SKM-1 (cell line): ENCODE data around the gene ATP2B3.
"Not testable (repeated sequence)": the region's sequence is repeated elsewhere in the genome, so short reads cannot be mapped to it uniquely, and the experiment has no call there.

Experiments used
- DNase-seq: peaks from one replicate; lab custom pipeline; 2025; ENCODE audit not compliant: unreplicated experiment; lab: John Stamatoyannopoulos, UW

Gene ATP2B3

DNA sequence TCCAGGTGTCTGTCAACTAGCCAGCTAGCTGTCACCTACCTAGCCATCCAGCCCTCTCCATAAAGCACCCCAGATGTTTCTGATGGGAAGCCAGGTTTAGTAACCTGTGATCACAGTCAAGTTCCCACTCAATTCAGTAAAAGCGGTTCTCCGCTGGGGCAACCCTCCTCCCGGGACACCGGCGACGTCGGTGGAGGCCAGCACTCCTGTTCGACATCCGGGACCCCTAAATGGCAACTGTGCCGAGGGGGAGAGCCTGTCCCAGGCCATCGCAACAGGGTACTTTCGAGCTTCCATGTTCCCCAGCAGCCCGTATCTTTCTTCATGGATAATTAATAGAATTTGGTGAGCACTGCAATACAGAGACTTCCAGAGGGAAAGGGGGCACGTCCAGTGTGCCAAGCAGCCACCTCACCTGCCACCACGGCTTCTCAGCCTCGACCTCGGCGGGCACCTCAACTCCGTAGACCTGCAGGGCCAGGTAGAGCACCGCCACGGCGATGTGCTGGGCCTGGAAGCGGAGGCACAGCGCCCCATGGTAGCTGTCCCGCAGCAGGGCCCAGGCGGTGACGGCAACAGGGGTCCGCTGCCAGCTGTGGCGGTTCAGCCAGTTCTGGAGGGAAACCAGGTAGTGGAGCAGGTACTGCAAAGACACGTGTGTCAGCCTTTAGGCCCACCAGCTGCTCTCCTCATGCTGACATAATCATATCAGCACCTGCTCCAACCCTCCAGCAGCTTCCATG lies 74.8 kb downstream of the ATP2B3 start:
- no peak for DNase-seq

DNA sequence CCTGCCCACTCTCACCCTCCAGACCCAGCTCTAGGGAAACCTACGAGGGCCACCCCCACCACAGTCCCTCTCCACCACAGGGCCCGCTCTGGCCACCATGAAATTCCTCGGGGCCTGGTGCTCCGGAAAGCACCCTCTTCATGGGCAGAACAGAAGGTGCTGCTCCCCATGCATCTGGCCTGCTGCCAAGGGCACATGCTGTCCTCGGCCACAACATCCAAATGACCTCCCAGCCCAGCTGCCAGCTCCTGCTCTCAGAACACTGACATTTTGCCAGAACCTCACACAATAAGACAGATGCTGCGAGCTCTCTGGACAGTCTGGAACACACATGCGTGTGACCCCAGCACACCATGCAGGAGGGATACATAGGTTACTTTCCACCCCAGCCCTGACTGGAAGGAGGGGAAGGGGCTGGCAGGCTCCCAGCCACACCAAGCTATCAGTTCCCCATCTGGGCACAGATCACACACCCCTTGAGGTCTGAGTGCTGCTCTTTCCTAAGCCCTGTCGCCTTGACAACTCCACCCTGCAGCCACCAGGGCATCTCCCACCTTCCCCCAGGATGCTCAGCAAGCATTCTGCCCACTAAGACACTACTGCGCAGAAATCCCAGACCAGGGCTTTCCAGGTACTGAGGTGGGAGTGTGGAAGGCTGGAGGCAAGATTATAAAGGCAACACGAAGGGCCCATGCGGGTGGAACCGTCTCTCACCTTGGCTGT lies 75.7 kb downstream of the ATP2B3 start:
- DNase-seq: no peak

DNA sequence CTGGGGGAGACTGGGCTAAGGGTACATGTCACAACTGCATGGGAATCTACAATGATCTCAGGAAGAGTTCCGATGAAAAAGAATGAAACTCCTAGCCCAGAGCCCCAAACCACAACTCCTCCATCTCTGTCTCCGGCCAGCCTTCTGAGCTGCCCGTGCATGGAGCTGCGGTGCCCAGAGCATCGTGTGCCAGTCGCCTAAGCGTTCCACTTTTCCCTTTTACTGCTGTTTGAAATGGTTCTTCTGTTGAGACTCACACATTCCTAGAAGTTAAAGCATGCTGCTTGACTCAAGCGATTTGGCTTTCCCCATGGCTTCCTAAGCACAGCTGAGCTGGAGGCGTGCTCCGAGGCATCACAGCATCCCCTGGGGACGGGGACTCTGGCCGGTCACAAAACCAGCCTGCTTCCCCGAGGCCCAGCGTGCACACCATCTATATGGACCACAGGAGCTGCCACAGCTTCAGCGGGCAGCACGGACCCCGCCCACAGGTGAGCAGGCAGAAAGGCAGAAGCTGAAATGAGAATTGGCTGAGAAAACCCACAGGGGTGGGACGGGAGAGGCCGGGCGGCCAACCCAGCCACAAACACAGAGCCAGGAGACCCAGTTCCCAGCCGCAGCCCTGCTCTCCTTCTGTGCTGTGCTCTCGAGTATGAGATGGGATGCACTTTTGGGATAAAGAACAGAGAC lies 76.5 kb downstream of the ATP2B3 start:
- no peak for DNase-seq

DNA sequence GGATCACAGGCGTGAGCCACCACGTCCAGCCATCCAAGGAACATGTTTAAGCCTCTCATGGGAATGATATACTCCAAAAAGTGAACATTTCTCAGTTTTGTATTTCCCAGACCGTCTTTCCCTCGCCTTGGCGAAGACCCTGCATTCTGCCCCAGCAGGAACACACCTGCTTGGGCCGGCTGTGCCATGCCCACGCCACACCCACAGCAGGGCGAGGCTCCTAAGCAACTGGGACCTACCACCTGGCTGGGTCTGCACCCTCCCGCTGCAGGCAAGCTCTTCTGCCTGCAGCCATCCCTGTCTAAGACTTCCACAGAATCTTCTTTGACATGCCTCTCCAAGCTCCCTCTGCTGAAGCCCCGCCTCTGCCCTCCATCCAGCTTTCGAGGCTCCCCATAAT lies 77.9 kb downstream of the ATP2B3 start:
- no peak for DNase-seq

DNA sequence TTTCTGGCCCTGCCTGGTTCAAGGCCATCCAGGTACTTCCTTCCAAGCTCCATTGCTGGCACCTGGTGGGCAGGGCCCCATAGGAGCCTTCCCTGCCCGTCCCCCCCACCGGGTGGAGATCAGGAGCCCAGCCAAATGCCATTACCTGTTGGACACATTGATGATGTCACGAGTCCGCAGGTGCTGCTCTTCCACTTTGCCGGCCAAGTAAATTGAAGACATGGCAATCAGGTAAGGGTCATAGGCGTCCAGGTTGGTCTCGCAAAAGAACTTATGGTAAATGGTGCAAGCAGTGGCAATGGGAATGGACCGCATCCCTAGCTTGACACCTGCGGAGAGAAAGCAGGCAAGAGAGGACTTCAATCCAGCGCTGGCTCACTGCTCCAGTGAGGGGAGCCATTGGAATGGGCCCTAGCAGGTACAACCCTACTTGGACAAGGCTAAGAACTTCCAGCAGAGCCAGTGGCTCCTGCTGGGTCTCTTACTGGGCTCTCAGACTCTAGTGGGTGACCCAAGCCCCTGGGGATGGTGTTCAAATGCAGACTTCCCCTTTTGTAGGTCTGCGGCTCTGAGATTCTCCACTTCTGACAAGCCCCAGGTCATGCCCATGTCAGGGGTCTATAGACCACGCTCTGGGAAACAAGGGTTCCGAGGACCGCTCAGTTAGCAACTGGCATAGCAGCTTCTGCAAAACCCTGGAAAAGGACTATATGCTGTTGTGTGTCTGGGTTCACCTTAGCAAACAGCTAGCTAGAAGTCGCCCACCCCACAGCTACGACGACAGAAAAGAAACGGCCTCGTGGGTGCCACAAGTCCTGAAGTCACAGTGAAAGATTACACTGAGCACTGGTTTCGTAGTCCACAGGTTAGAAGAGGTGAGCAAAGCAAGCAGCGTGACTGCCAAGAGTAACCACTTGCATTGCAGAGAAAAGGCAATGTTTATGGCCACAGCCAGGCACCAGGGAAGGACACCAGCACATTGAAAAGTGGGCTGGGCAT lies 78.7 kb downstream of the ATP2B3 start:
- no peak for DNase-seq

DNA sequence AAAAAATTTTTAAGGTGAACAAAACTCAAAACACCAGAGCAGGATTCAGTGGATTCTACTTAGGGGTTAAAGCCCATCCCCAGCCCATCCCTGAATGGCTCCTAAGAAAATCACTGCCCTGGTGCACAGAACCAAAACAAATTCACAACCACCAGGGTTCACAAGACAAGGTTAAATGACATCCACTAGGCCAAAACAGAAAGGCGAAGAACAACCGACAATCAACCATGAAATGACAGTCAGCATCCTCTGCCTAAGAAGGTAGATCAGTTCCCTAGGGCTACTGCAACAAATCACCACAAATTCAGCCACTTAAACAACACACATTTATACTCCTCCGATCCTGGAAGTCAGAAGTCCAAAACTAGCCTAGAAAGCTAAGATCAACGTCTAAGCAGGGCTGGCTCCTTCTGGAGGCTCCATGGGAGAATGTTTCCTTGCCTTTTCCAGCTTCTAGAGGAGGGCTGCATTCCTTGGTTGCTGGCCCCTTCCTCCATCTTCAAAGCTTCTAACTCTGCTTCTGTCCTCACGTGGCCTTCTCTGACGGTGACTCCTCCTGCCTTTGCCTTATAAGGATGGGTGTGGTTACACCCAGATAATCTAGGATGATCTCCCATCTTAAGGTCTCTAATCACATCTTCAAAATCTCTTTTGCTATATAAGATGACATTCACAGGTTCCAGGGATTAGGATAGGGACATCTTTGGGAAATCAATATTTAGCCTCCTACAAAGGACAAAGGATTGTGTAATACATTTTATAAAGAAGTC lies 79.7 kb downstream of the ATP2B3 start:
- no peak for DNase-seq

DNA sequence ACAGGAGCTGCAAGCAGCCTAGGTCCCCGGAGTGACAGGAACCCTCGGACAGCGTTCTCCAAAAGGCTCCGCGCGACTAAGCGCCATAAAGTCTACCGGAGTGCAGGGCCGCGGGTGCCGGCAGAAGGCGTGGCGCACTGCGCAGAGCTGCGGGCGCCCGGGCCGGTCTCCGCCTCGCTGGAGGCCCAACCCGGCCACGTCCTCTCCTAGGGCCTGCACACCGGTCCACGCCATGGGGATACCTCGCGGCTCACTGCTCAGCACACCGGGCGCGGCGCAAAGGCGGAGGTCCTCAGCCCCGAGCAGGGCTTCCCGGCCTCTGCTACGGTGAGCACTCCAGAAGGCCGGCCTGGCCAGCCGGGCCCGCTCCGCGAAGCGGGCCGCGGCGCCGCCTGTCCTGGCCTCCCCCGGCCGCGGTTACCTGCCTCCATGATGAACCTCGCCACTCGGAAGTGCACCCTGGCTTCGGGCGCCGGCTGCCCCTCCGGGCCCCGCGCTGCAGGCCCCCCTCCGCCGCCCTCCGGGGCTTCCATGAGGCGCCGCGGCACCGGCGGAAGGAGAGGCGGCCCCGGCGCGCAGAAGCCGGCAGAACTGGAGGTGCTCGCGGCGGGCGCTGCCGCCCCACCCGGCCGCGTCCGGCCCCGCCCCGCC lies 81.2 kb downstream of the ATP2B3 start, which contains the start of gene CCNQ:
Gene CCNQ, minus strand, starts transcription at position 599 of the 651 bp plus-strand sequence. Its CDS starts 66 bp downstream, at position 533.
- peak; percentile 50 for DNase-seq

DNA sequence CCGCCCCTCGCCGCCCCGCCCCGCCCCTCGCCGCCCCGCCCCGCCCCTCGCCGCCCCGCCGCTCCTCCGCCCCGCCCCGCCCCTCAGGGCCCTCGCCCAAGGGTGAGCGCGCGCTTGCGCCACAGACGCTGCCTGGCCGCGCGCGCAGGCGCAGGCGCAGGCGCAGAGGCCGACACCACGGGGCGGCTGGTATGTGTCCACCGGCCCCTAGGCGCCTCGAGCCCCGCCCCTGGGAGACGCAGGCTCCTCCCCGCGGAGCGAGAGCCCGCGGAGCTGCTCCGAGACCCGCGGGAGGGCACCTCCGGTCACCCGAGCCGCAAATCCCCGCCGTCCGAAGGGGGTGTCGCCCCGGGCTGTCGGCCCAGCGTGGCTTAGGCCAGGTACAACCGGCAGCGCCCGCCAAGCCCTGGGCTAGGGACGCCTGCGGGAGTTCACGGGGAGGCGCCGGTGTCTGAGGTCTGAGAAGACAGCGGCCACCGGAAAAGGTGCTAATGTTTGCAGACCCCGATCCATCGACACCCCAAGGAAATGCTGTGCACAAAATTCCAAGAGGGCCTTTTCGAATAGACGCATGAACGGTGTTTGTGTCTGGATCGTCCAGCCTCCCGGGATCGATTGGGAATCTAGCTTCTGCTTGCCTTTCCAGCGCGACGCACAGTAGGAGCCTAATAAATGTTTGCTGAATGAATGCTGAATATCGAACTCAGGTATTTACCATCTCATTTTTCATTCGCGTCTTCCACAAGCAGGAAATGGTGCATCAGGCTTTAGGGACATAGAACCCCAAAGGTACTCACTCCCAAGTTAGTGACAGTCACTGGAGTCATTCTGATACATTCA lies 82.0 kb downstream of the ATP2B3 start:
- DNase-seq: peak; percentile 50

DNA sequence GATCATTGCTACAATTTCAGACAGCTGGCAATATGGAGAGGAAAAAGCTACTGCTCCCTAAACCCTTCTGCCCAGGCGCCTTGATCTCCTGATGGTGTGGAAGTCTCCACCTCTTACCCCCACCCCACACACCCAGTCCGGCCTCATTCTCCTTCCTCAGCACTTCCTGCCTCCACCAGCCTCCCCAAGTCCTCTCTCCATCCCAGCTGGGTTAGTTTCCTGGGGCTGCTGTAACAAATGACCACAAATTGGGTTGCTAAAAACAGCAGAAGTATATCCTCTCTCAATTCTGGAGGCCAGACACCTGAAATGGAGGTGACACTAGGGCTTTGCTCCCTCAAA lies 82.6 kb downstream of the ATP2B3 start:
- no peak for DNase-seq

DNA sequence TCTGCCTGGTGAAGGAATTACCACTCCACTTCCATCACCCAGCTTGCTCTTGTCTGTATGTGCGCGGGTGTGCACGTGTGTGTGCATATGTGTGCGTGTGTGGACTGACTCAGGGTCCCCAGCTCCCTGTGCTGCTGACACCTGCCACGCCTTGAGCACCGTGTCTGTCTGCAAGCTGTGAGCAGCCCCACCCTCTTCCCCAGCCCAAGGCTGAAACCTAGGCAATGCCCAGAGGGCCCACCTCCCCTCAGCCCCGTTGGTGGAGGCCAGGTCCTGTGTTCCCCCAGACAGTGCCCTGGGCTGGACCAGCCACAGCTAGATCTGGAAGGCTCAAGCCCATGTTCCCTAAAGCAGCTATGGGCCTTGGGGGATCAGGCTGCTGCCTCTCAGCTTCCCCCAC lies 83.5 kb downstream of the ATP2B3 start:
- no peak for DNase-seq

DNA sequence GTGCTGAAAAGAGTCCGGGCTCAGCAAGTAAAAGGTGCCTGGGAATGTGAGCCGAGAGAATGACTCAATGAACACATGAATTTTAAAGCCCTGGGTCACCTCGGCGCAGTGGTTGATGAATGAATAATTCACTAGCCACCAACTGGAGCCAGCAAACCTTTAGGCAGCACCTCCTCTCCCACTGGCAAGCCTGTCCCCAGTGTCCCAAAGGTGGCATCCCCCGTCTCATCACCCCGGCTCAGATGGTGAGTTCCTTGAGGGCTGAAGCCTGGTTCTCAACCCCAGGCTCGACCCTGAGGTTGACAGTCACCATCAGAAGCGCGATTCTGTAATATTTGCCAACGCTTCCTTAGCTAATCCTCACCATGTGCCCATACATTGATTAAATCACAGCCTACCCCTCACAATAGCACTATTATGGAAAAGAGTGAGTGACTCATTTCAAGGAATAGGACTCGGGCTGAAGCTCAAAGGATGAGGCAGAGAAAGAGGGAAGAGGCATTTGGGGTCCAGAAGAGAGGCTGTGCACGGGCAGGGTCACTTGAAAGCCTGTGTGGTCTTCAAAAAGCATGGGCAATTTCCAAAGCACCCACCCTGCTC lies 84.2 kb downstream of the ATP2B3 start:
- DNase-seq: no peak

DNA sequence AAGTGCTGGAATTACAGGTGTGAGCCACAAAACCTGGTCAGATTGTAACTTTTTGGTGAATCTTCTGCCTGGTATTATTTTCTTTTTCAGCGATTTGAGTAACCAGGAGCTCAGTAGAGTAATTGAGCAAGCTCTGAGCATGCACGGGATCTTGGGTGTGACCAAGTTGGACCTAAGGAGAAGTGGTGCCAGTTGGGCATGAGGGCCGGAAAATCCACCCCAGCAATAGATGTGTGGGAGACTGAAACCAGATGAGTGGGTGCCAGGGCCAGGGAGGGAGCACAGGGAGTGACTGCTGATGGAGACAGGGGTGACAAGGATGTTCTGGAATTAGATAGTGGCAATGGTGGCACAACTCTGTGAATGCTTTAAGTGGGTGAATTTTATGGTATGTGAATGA lies 85.2 kb downstream of the ATP2B3 start:
- DNase-seq: no peak

DNA sequence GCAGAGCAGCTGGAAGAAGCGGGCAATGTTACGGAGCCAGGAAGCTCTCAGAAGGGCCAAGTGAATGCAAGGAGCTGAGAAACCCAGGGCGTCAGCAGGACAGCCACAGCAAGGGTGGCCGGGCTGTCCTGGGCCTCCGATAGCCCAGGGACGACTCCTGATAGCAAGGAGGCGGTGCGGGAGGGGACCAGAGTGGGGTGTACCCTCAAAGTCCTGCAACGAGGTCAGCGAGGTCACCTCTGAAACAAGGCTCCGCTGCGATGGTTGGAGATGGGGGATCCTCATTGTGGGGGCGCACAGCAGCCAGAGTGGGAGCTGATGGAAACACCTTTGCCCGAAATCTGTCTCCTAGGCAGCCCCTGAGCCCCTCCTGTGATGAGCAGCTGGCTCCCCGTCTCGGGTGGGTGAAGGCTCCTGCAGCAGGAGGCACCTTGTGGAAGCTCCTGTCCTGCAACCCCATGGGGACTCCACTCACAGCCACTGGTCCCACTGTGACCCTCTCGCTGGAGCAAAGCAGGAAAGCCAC lies 85.8 kb downstream of the ATP2B3 start:
- no peak for DNase-seq

DNA sequence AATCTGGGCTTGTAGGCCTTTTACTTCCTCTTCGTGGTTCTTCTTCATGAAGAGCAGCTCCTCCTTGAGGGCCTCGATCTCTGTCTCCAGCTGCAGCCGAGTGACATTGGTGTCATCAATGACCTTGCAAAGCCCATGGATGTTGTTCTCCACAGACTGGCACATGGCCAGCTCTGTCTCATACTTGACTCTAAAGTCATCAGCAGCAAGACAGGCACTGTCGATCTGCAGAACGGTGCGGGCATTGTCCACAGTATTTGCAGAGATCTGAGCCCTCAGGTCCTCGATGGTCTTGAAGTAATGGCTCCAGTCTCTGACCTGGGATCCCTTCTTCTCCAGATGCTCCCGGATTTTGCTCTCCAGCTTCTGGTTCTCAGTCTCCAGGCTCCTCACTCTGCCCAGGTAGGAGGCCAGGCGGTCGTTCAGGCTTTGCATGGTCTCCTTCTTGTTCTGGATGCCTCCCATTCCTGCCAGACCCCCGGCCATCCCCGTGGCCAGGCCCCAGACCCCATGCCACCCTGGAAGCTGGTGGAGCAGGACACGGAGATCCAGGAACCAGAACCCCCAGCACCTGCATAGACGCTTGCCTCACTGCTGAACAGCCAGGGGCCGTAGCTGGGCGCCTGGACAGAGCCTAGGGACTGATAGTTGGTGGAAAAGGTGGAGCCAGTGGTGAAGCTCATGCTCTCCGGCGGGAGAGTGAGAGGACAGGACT lies 87.4 kb downstream of the ATP2B3 start:
- DNase-seq: not testable (repeated sequence)

DNA sequence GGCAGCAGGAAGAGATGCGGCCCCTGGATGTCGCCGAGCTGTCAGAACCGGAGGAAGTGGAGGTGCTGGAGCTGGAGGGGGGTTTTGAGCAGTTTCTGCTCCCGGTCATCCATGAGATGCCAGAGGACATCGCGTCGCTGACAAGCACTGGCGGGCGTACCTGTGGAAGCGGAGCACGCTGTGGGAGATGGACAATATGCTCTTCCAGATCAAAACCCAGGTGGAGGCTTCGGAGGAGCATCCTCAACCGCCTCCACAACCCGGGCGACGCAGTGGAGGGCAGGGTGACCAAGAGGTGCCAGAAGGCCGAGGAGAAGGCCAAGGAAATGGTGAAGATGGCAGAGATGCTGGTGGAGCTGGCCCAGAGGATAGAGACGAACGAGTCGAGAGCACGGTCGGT lies 89.1 kb downstream of the ATP2B3 start:
- DNase-seq: no peak

DNA sequence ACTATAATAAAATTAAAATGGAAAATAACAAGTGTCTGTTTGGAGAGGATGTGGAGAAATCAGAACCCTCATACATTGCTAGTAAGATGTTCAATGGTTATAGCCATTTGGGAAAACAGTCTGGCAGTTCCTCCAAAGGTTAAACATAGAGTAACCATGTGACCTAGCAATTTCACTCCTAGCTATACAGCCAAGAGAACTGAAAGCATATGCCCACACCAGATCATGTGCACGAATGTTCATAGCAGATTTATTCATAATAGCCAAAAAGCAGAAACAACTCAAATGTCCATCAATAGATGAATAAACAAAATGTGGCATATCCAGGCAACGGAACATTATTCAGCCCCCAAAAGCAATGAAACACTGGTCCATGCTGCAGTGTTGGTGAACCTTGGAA lies 90.9 kb downstream of the ATP2B3 start:
- no peak for DNase-seq

DNA sequence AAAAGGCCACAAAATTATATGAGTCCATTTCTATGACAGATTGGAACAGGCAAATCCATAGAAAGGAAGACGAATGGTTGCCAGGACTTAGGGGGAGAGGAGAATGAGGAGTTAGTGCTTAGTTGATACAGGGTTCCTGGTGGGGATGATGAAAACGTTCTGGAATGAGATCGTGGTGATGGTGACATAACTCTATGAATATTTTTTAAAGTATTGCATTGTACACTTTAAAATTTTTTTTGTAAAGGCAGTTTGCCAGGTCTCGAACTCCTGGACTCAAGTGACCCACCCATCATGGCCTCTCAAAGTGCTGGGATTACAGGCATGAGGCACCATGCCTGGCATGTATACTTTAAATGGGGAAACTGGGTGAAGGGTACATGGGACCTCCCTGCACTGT lies 91.4 kb downstream of the ATP2B3 start:
- DNase-seq: no peak
